Measurements from ENCODE around the gene ST8SIA6.

The ST8SIA6 gene

GRCh38 chr10:17410907-17411306, 43.5 kb downstream of the ST8SIA6 start:
- H3K4me1 ChIP-seq (ENCODE audit: control insufficient read depth, insufficient read depth, low read length) = no peaks in the 10 kb centered on the region
- H3K9me3 ChIP-seq (ENCODE audit: control insufficient read depth, insufficient read depth, low read depth, low read length) = no peaks in the 10 kb centered on the region
- POLR2A ChIA-PET = no interaction called here
- TF ChIP-seq TRIM28 (IDR thresholded peaks at IDR 0.05; ENCODE audit: borderline replicate concordance, low read length) = no peak
- TF ChIP-seq INSM2 (tag by site-specific recombination; IDR thresholded peaks at IDR 0.05) = no peak
- no peak for TF ChIP-seq ZNF211 (tag by site-specific recombination; IDR thresholded peaks at IDR 0.05; ENCODE audit: low read depth)
- no peaks in the 10 kb centered on the region for H3K36me3 ChIP-seq (ENCODE audit: control insufficient read depth in 2 of 2, insufficient read depth in 1 of 2, low read length in 2 of 2)
- no peak overlapping the region for H3K4me3 ChIP-seq (ENCODE audit: low read depth, low read length)
- CTCF ChIA-PET = interaction anchor here (0.9 to 1.2 kb wide), 3 partner anchors 15 to 118 kb away, joined by 3 read pairs; no protein-coding TSS in a partner anchor
- H3K27ac ChIP-seq (ENCODE audit: extremely low read depth, low read depth, low read length) = no peak overlapping the region

GRCh38 chr10:17409170-17409733, 45.1 kb downstream of the ST8SIA6 start:
- H3K27ac ChIP-seq (ENCODE audit: extremely low read depth, low read depth, low read length) = no peak overlapping the region
- H3K9me3 ChIP-seq (ENCODE audit: control insufficient read depth, insufficient read depth, low read depth, low read length) = no peaks in the 10 kb centered on the region
- H3K4me1 ChIP-seq (ENCODE audit: control insufficient read depth, insufficient read depth, low read length) = no peaks in the 10 kb centered on the region
- no peaks in the 10 kb centered on the region; a peak in 1 of 3 replicates for H3K36me3 ChIP-seq (ENCODE audit: control insufficient read depth in 2 of 2, insufficient read depth in 1 of 2, low read length in 2 of 2)
- no peak overlapping the region for H3K4me3 ChIP-seq (ENCODE audit: low read depth, low read length)
- TF ChIP-seq ZNF654 (tag by site-specific recombination; IDR thresholded peaks at IDR 0.05; ENCODE audit: low read depth) (peak; percentile 40), ZNF837 (tag by site-specific recombination; IDR thresholded peaks at IDR 0.05) (no peak)
- CTCF ChIA-PET = interaction anchor here (0.6 to 2.0 kb wide), 25 partner anchors 8 to 1227 kb away, joined by 3 to 10 read pairs (median 4); no protein-coding TSS in a partner anchor
- POLR2A ChIA-PET = no interaction called here

- Histone ChIP-seq H3K36me3 (ENCODE audit: control insufficient read depth in 2 of 2, insufficient read depth in 1 of 2, low read length in 2 of 2) (no peaks in the 10 kb centered on the region; a peak in 1 of 3 replicates), H3K9me3 (ENCODE audit: control insufficient read depth, insufficient read depth, low read depth, low read length) (no peaks in the 10 kb centered on the region), H3K27ac (ENCODE audit: extremely low read depth, low read depth, low read length) (no peak overlapping the region), H3K4me1 (ENCODE audit: control insufficient read depth, insufficient read depth, low read length) (no peaks in the 10 kb centered on the region), H3K4me3 (ENCODE audit: low read depth, low read length) (no peak overlapping the region)
- TF ChIP-seq ZNF629 (tag by site-specific recombination; IDR thresholded peaks at IDR 0.05) (no peak), ZBTB1 (tag by site-specific recombination; IDR thresholded peaks at IDR 0.05) (no peak), ZNF521 (tag by site-specific recombination; IDR thresholded peaks at IDR 0.05) (no peak), KLF7 (tag by site-specific recombination; IDR thresholded peaks at IDR 0.05; ENCODE audit: borderline replicate concordance) (no peak), HOXA7 (CRISPR knock-in tag; IDR thresholded peaks at IDR 0.05; ENCODE audit: borderline replicate concordance) (no peak), YY2 (tag by site-specific recombination; IDR thresholded peaks at IDR 0.05) (no peak), ZNF341 (tag by site-specific recombination; IDR thresholded peaks at IDR 0.05; ENCODE audit: low read depth) (no peak), ZNF18 (tag by site-specific recombination; IDR thresholded peaks at IDR 0.05) (no peak), KLF8 (tag by site-specific recombination; IDR thresholded peaks at IDR 0.05) (no peak), IKZF3 (tag by site-specific recombination; IDR thresholded peaks at IDR 0.05) (no peak), ZNF600 (tag by site-specific recombination; IDR thresholded peaks at IDR 0.05) (no peak), ZSCAN30 (tag by site-specific recombination; IDR thresholded peaks at IDR 0.05) (no peak), ZNF16 (tag by site-specific recombination; IDR thresholded peaks at IDR 0.05; ENCODE audit: low read depth) (no peak)
- CTCF ChIA-PET = interaction anchor here (0.5 to 0.9 kb wide), 3 partner anchors 31 to 869 kb away, joined by 3 to 4 read pairs (median 3); no protein-coding TSS in a partner anchor
- POLR2A ChIA-PET = no interaction called here
These were observed 47.3 kb downstream of the ST8SIA6 start for GRCh38 chr10:17407047-17407446.

All from HEK293 (cell line).